ENCODE measurements around the gene LENEP.
A peak's percentile ranks its signal among the peaks of the same experiment; 100 is the strongest.

LENEP gene

GRCh38 chr1:155000411-155000725 lies 7.0 kb downstream of the LENEP start:
- peak; percentile 69 for DNase-seq

- peak; percentile 93 for DNase-seq
Observed at GRCh38 chr1:155000726-155001424, 7.5 kb downstream of the LENEP start.

GRCh38 chr1:155001425-155001674 lies 8.0 kb downstream of the LENEP start:
- no peak for DNase-seq

GRCh38 chr1:155001675-155002463 lies 8.5 kb downstream of the LENEP start:
- peak; percentile 99 for DNase-seq

- peak; percentile 49 for DNase-seq
Observed at GRCh38 chr1:155002464-155003226, 9.3 kb downstream of the LENEP start, which contains the start of gene ZBTB7B. Gene ZBTB7B (plus strand): TSS chr1:155002802. CDS start chr1:155014661, 11,859 bp downstream.

- peak; percentile 52 for DNase-seq
Observed at GRCh38 chr1:155003227-155003765, 9.9 kb downstream of the LENEP start.

- peak; percentile 45 for DNase-seq
Observed at GRCh38 chr1:155003766-155004351, 10.5 kb downstream of the LENEP start.

GRCh38 chr1:155004352-155005075 lies 11.1 kb downstream of the LENEP start:
- DNase-seq, result peak; percentile 25

GRCh38 chr1:155005076-155006011 lies 12.0 kb downstream of the LENEP start:
- peak; percentile 71 for DNase-seq

- peak; percentile 84 for DNase-seq
Observed at GRCh38 chr1:155006601-155007101, 13.3 kb downstream of the LENEP start.

GRCh38 chr1:155007251-155007828 lies 14.0 kb downstream of the LENEP start:
- no peak for DNase-seq

GRCh38 chr1:155008015-155008941 lies 14.9 kb downstream of the LENEP start:
- peak; percentile 56 for DNase-seq

- no peak for DNase-seq
Observed at GRCh38 chr1:155009221-155009711, 15.9 kb downstream of the LENEP start.

GRCh38 chr1:155009742-155010141 lies 16.4 kb downstream of the LENEP start:
- DNase-seq, result no peak

- peak; percentile 29 for DNase-seq
Observed at GRCh38 chr1:155010211-155010918, 17.0 kb downstream of the LENEP start.

GRCh38 chr1:155011004-155011416 lies 17.6 kb downstream of the LENEP start:
- DNase-seq, result no peak

GRCh38 chr1:155011437-155012025 lies 18.1 kb downstream of the LENEP start:
- DNase-seq, result no peak

- DNase-seq, result peak; percentile 94
Observed at GRCh38 chr1:155012026-155012546, 18.7 kb downstream of the LENEP start.

All from hematopoietic multipotent progenitor cell treated with erythropoietin and hydrocortisone succinate and interleukin-3 and kit ligand, for 6 days (in vitro differentiated cells).